Stomach (tissue), 4 donors: ENCODE data around the gene RGS8.

ENCODE experiments used
- CTCF ChIP-seq, 7 experiments: fragments of 450-650 bp in 4 of 7; fragments of 200-600 bp in 3 of 7; sonication (generic) in 3 of 7; IDR thresholded peaks; one replicate each; pipeline ENCODE4 v1.5.1; 2016 to 2019; ENCODE audit warnings: antibody characterized with exemption in 7 of 7, control low read depth in 2 of 7, mild to moderate bottlenecking in 1 of 7
- POLR2A ChIP-seq, 4 donors: fragments of 450-650 bp; IDR thresholded peaks; one replicate each; pipeline ENCODE4 v1.6.1; 2016; ENCODE audit warnings: antibody characterized with exemption in 4 of 4, control low read depth in 2 of 4, mild to moderate bottlenecking in 1 of 4, moderate library complexity in 1 of 4

DNA sequence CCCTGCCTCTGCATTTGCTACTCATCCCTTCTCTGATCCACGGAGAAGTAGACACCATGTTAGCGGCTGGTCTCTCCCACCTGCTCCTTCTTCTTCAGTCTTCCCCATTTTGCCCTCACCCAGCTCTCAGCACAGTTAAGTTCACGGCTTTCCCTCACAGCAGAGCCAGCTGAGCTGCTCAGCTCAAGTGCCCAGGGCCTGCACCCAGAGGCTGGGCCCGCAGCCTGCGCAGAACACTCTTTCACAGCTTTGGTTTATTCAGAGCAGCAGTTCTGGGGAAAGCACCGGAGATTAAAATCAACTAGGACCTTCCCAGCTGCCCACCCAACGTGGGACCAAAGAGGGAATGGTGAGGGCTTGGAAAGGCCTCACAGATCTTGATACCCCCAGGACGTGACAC lies 41.9 kb downstream of the RGS8 start:
- TF ChIP-seq POLR2A (IDR thresholded peaks at IDR 0.05): no peak
- TF ChIP-seq CTCF (IDR thresholded peaks at IDR 0.05): no peak
